GM21576 (cell line): Measurements from ENCODE around the gene KMT2A.
"Not testable (repeated sequence)": the region's sequence is repeated elsewhere in the genome, so short reads cannot be mapped to it uniquely, and the experiment has no call there.

ENCODE experiments used
- ATAC-seq: cut with Tn5 transposase; IDR thresholded peaks from one replicate; pipeline ENCODE4 v1.9.1; 2021; ENCODE audit warnings: mild to moderate bottlenecking, moderate library complexity; ENCODE audit not compliant: unreplicated experiment

Gene KMT2A

GRCh38 chr11:118481238-118481637 is 44.9 kb downstream of the KMT2A start:
- ATAC-seq: not testable (repeated sequence)

DNA sequence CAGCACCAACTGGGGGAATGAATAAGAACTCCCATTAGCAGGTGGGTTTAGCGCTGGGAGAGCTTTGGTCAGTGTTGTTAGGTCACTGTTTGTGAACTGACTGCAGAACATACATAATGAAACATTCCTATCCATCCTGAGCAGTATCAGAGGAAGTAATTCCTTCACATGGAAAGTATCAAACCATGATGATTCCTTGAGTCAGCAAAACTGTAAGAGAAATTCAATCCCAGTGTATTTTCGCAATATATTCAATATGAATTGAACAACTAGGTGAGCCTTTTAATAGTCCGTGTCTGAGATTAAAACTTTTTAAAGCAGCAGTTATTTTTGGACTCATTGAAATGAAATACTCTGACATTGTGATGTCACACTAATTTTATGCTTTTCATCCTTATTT is 48.1 kb downstream of the KMT2A start:
- ATAC-seq: no peak

DNA sequence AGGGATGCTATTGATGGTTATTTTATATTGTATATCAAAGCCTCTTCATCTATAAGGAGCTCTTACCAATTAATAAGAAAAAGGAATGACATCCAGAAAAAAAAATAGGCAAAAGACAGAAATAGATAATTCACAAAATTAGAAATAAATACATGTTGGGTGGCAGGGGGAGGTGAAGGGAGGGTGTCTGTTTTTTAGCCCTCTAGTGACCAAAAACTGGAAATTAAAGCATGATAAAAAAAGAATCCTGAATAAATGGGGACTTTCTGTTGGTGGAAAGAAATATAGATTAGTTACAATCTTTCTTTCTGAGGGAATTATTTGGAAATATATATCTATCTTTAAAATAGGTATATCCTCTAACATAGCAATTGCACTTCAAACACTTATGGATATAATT is 49.0 kb downstream of the KMT2A start:
- no peak for ATAC-seq

GRCh38 chr11:118488480-118489109 is 52.3 kb downstream of the KMT2A start:
- no peak for ATAC-seq

DNA sequence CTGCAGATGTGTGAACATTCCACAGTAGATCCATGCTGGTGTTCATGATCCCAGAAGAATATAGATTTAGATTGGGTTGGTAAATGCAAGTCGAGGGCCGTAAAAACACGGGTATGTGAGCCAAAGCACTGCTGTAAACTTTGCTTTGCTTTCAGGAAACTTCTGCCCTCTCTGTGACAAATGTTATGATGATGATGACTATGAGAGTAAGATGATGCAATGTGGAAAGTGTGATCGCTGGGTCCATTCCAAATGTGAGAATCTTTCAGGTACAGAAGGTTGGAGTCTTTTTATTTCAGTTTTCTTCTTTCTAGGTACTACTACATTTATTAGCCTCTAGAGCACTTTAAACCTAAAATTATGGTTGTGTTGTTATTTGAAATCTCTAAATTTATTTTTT is 54.7 kb downstream of the KMT2A start:
- ATAC-seq: no peak

DNA sequence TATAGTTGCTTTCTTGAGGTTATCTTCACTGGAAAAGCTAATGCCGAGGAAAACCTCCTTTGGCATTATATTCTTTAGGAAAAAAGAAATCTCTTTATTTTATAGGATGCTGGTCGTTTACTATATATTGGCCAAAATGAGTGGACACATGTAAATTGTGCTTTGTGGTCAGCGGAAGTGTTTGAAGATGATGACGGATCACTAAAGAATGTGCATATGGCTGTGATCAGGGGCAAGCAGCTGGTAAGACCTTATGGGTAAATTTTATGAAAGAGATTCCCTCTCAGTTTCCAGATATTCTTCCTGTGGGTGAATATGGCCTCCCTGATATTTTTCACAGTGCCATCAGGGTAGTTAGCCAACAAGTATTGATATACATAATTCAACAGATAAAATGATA is 61.5 kb downstream of the KMT2A start:
- ATAC-seq: no peak

DNA sequence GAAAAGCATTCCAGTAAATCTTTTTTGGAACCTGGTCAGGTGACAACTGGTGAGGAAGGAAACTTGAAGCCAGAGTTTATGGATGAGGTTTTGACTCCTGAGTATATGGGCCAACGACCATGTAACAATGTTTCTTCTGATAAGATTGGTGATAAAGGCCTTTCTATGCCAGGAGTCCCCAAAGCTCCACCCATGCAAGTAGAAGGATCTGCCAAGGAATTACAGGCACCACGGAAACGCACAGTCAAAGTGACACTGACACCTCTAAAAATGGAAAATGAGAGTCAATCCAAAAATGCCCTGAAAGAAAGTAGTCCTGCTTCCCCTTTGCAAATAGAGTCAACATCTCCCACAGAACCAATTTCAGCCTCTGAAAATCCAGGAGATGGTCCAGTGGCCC is 66.9 kb downstream of the KMT2A start:
- ATAC-seq: no peak

DNA sequence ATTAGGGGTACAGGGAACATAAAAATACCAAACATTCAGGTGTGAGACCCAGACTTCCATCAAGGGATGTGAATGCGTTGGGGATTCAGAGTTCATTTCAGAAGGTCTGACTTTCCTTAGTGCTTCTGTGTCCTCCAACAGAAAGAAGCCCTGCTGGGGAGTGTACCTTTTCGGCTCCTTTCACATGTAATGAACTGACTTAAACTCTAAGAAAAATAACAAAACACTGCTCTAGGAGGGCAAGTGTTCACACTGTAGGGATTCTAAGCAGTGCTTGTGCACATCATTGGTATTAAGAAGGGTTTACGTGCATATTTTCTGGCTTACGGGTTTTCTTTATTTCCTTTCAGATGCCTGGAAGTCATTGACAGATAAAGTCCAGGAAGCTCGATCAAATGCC is 75.3 kb downstream of the KMT2A start:
- ATAC-seq: no peak

GRCh38 chr11:118514103-118514502 is 77.8 kb downstream of the KMT2A start:
- no peak for ATAC-seq

GRCh38 chr11:118519549-118519948 is 83.3 kb downstream of the KMT2A start:
- no peak for ATAC-seq

- no peak for ATAC-seq
Observed at GRCh38 chr11:118521892-118522311, 85.6 kb downstream of the KMT2A start.

- ATAC-seq: no peak
Observed at GRCh38 chr11:118522571-118523072, 86.3 kb downstream of the KMT2A start.

DNA sequence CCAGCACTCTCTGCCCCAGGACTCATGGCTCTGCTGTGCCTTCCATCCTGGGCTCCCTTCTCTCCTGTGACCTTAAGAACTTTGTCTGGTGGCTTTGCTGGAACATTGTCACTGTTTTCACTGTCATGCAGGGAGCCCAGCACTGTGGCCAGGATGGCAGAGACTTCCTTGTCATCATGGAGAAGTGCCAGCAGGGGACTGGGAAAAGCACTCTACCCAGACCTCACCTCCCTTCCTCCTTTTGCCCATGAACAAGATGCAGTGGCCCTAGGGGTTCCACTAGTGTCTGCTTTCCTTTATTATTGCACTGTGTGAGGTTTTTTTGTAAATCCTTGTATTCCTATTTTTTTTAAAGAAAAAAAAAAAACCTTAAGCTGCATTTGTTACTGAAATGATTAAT is 88.1 kb downstream of the KMT2A start:
- no peak for ATAC-seq

DNA sequence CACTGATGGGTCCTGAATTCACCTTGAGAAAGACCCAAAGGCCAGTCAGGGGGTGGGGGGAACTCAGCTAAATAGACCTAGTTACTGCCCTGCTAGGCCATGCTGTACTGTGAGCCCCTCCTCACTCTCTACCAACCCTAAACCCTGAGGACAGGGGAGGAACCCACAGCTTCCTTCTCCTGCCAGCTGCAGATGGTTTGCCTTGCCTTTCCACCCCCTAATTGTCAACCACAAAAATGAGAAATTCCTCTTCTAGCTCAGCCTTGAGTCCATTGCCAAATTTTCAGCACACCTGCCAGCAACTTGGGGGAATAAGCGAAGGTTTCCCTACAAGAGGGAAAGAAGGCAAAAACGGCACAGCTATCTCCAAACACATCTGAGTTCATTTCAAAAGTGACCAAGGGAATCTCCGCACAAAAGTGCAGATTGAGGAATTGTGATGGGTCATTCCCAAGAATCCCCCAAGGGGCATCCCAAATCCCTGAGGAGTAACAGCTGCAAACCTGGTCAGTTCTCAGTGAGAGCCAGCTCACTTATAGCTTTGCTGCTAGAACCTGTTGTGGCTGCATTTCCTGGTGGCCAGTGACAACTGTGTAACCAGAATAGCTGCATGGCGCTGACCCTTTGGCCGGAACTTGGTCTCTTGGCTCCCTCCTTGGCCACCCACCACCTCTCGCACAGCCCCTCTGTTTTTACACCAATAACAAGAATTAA is 88.6 kb downstream of the KMT2A start:
- ATAC-seq: no peak

DNA sequence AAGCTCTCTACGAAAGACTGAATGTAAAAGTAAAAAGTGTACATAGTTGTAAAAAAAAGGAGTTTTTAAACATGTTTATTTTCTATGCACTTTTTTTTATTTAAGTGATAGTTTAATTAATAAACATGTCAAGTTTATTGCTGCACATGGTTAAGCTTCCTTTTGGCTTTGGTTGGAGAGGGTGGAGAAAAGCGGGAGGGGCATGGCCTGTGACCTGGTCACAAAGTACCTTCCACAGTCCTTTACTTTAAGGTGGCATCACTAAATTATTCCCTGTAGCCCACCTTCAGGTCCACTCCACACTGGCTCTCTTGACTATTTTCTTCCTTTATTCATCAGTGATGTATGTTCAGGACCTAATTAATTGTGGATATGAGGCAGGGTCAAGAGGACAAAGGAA is 90.4 kb downstream of the KMT2A start:
- ATAC-seq: no peak

DNA sequence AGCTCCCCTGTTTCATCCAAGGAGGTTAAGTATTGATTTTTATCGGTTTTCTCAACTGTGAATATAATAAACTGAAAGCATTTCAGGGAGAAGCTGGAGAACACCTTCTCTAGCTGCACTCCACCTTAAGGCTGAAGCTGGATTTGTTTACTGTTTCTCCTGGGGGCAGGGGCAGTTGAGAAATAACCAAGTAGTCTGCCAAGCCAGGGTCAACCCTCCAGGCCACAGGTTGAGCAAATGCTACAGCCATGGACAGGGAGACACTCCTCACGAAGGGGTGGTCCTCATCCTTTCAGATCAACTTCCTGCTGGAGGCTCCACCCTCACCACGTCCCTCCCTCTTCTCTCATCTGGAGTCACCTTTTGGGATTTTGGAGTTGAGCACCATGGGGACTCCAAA is 90.8 kb downstream of the KMT2A start, which contains the start of gene TTC36:
TTC36 (plus strand) TSS at position 366 of the 400 bp plus-strand sequence; CDS start at position 387, 21 bp downstream.
- ATAC-seq: no peak

DNA sequence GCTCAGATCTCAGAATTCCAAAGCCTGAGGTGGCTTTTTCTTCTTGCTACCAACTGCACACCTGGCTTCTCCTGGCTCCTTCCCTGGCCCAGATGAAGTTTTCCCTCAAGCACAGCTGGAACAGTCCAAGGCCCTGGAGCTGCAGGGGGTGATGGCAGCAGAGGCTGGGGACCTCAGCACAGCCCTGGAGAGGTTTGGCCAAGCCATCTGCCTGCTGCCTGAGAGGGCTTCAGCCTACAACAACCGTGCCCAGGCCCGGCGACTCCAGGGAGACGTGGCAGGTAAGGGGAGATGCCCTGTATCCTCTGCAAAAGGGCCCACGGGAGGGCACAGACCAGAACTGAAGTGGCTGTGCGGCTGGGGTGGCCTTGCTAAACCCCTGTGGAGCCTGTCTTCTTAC is 92.2 kb downstream of the KMT2A start:
- ATAC-seq: no peak

DNA sequence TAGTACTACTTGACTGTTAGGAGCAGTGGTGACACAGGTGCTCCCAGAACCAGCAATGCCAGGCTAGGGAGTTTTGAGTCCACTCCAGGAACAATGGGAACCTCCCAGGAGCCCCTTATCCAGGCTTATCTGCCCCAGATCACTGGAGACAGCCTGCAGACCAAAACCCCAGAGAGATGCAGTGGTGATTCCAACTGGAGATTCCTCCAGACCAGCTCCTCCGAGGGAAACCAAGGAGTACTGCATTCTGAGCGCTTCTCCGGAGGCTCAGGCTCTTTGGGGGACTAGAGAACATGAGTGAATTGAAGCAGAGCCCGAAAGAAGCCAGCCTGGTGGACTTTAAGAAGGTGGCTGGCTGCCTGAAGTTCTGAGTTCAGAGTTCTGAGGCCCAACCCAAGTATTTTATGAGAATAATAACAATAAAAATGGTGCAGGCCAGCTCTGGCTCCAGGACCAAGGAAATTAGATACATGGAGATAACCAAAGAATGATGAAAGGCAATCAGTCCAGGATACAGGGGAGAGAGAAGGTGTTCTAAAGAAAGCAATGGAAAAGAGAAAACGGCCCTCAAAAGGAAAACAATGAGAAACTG is 93.4 kb downstream of the KMT2A start:
- ATAC-seq: no peak

- no peak for ATAC-seq
Observed at GRCh38 chr11:118530180-118530682, 93.9 kb downstream of the KMT2A start.

GRCh38 chr11:118530683-118531596 is 94.6 kb downstream of the KMT2A start, which contains the start of gene TMEM25:
TSS of gene TMEM25 (plus strand) at chr11:118531192. CDS start at chr11:118531802, 610 bp downstream.
- ATAC-seq: peak; percentile 56
